GM18517 (cell line): ENCODE data around the gene FANCG.

Experiments used
- ATAC-seq: cut with Tn5 transposase; IDR thresholded peaks from one replicate; pipeline ENCODE4 v1.9.1; 2021; ENCODE audit warnings: mild to moderate bottlenecking, moderate library complexity; ENCODE audit not compliant: unreplicated experiment

Gene FANCG

GRCh38 chr9:35079426-35080341, at the start of gene FANCG:
Gene FANCG (minus strand): TSS chr9:35079942. CDS start chr9:35079524, 418 bp downstream.
- peak; percentile 84 for ATAC-seq

GRCh38 chr9:35116898-35117551, 37.3 kb upstream of the FANCG start:
- ATAC-seq, result peak; percentile 53

- peak; percentile 6 for ATAC-seq
These were observed 36.8 kb upstream of the FANCG start for GRCh38 chr9:35116539-35116897.

- ATAC-seq, result peak; percentile 45
These were observed 36.2 kb upstream of the FANCG start, which contains the start of gene ATOSB for GRCh38 chr9:35115680-35116538. Gene ATOSB (minus strand): TSS chr9:35115862. CDS start chr9:35108274, 7,588 bp downstream.

GRCh38 chr9:35114840-35115628, 35.3 kb upstream of the FANCG start:
- ATAC-seq, result no peak

GRCh38 chr9:35114113-35114839, 34.5 kb upstream of the FANCG start:
- no peak for ATAC-seq

GRCh38 chr9:35112257-35113020, 32.7 kb upstream of the FANCG start:
- ATAC-seq, result no peak

- peak; percentile 76 for ATAC-seq
These were observed 31.5 kb upstream of the FANCG start for GRCh38 chr9:35111001-35111933.

- no peak for ATAC-seq
These were observed 30.6 kb upstream of the FANCG start for GRCh38 chr9:35110327-35110761.

- ATAC-seq, result no peak
These were observed 29.3 kb upstream of the FANCG start for GRCh38 chr9:35108946-35109575.

- ATAC-seq, result no peak
These were observed 28.7 kb upstream of the FANCG start for GRCh38 chr9:35108461-35108860.

- no peak for ATAC-seq
These were observed 27.9 kb upstream of the FANCG start for GRCh38 chr9:35107297-35108290.

GRCh38 chr9:35106343-35106730, 26.6 kb upstream of the FANCG start:
- no peak for ATAC-seq

- no peak for ATAC-seq
These were observed 26.0 kb upstream of the FANCG start for GRCh38 chr9:35105571-35106342.

GRCh38 chr9:35105126-35105525, 25.4 kb upstream of the FANCG start:
- no peak for ATAC-seq
